GM19025 (cell line): ENCODE results near the gene PDIK1L.

Experiments used
- ATAC-seq: cut with Tn5 transposase; IDR thresholded peaks from one replicate; pipeline ENCODE4 v1.9.1; 2021; ENCODE audit warnings: mild to moderate bottlenecking, low read depth, moderate library complexity; ENCODE audit not compliant: unreplicated experiment

The PDIK1L gene

GRCh38 chr1:26169198-26169554 lies 57.6 kb downstream of the PDIK1L start:
- no peak for ATAC-seq

GRCh38 chr1:26169669-26170471 lies 58.2 kb downstream of the PDIK1L start, which contains the start of gene ZNF593:
Gene ZNF593, plus strand, starts transcription at chr1:26169908. Its CDS starts 76 bp downstream, at chr1:26169984.
- peak; percentile 94 for ATAC-seq

DNA sequence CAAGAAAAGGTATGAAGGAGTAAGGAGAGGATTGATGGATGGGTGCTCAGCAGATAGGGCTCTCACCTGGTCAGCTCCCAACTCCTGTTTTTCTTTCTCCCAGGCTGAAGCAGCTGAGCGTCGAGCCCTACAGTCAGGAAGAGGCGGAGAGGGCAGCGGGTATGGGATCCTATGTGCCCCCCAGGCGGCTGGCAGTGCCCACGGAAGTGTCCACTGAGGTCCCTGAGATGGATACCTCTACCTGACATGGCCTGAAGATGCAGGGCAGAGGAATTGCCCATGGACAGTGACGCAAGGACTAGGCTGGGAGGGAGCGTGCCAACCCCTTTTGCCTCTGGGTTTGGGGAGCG lies 58.8 kb downstream of the PDIK1L start:
- ATAC-seq, result no peak

DNA sequence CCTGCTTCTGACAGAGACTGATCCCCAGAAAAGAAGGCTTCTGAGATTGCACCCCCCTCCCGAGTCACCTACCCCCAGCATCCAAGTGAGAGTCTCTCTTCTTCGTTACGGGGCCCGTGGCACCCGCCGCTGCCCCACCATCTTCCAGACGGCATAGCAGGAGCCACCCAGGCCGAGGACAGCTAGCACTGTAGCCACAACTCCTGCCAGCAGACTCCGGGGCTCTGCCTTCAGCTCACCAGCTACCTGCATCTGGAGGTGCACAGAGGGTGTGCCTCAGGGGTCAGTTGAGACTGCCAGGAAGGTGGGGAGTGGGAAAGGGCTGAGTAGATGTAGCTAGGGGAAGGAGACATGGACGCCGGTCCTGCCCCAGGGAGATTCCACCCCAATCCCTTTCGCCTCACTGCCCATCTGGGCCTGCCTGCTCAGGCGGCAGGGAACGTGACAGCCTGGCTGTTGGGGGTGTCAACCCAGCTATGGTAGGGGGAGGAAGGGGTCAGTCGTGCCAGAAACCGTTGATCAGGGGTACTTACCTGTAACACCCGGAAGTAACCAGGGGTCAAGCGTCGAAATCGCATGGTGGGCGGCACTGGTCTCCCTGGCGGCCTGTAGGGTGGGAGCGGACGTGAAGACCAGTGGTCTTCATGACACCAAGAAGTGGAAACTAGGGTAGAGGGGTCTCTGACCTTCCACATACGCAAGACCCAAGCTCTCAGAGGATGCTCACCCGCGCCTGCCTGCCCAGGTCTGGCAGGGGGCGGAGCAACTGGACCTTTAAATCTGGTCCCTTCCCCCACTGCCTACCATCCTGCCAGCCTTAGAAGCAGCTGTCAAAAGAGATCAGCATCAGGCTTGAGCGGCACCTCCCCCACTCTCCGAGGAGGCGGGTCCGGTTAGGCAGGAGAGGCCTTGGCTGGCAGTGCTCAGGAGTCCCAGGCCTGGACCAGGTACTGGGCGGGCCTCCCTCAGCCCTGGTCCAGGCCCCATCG lies 59.8 kb downstream of the PDIK1L start, which contains the start of gene ZNF593OS:
Gene ZNF593OS, minus strand, starts transcription at position 749 of the 989 bp plus-strand sequence. Its CDS starts 171 bp downstream, at position 578.
- no peak for ATAC-seq
